Right ventricle myocardium superior (tissue), 1 donor: ENCODE data around the gene TNIK. TPM values are rescaled to one million over a fixed set of nuclear protein-coding genes. Genes with fewer than 3 reads are reported as not detected.
"Not testable (repeated sequence)": the region's sequence is repeated elsewhere in the genome, so short reads cannot be mapped to it uniquely, and the experiment has no call there.

Experiments
- ATAC-seq: fragments of 200-7000 bp; cut with Tn5 transposase; one replicate; pipeline ENCODE4 v1.9.1; 2020; ENCODE audit warnings: mild to moderate bottlenecking; ENCODE audit not compliant: poor library complexity
- DNase-seq: peaks from one replicate; pipeline ENCODE4 v3.0.0-alpha.2; 2020
- intact Hi-C: fragments of 100-400 bp; cut with DNase I; formaldehyde crosslinking; loops from one replicate; pipeline ENCODE4 v1.11.2; 2022
- total RNA-seq: library from RNA; stranded (reverse); fragmentation: NEBNext Ultra II Directional; extraction: Animal tissue kit (Norgen Biotek cat#: 25700); gene quantifications from one replicate; pipeline ENCODE4 v1.2.1, GENCODE V29; 2021
- donor health status: DM: no; HTN: yes; CAD: no; lungs with severe emphysema.

TNIK gene
- total RNA-seq, 1 donor from 2014 or later: 22.5 TPM

- DNase-seq: no peak
- intact Hi-C loops: loop anchor here (10.0 kb wide), 1 partner anchor 271 kb away; no protein-coding TSS in a partner anchor
- peak; percentile 23 for ATAC-seq
Observed at GRCh38 chr3:171455603-171456550, 4.3 kb downstream of the TNIK start.

- intact Hi-C loops: loop anchor here (10.0 kb wide), 1 partner anchor 269 kb away; no protein-coding TSS in a partner anchor
- ATAC-seq: no peak
- no peak for DNase-seq
Observed at GRCh38 chr3:171454041-171454440, 6.2 kb downstream of the TNIK start.

- intact Hi-C loops: loop anchor here (10.0 kb wide), 1 partner anchor 269 kb away; no protein-coding TSS in a partner anchor
- ATAC-seq: no peak
- DNase-seq: no peak
Observed at GRCh38 chr3:171453180-171453886, 6.9 kb downstream of the TNIK start.

- intact Hi-C loops: loop anchor here (10.0 kb wide), 1 partner anchor 268 kb away; no protein-coding TSS in a partner anchor
- peak; percentile 46 for ATAC-seq
- no peak for DNase-seq
Observed at GRCh38 chr3:171452328-171452727, 7.9 kb downstream of the TNIK start.

GRCh38 chr3:171451915-171452314 is 8.3 kb downstream of the TNIK start:
- no peak for DNase-seq
- no peak for ATAC-seq
- intact Hi-C loops: loop anchor here (10.0 kb wide), 1 partner anchor 267 kb away; no protein-coding TSS in a partner anchor

- ATAC-seq, intact Hi-C loops, DNase-seq: not testable (repeated sequence)
Observed at GRCh38 chr3:171447579-171447891, 12.7 kb downstream of the TNIK start.

- intact Hi-C loops: no loop called here
- DNase-seq (no peak), ATAC-seq (no peak)
Observed at GRCh38 chr3:171446801-171447578, 13.2 kb downstream of the TNIK start.

- intact Hi-C loops: no loop called here
- no peak for DNase-seq
- ATAC-seq: no peak
Observed at GRCh38 chr3:171446301-171446700, 13.9 kb downstream of the TNIK start.

- no peak for ATAC-seq
- no peak for DNase-seq
- intact Hi-C loops: no loop called here
Observed at GRCh38 chr3:171445620-171446204, 14.5 kb downstream of the TNIK start.

- intact Hi-C loops: no loop called here
- DNase-seq: no peak
- no peak for ATAC-seq
Observed at GRCh38 chr3:171444001-171444690, 16.1 kb downstream of the TNIK start.

GRCh38 chr3:171443211-171443957 is 16.8 kb downstream of the TNIK start:
- ATAC-seq (peak; percentile 55), DNase-seq (no peak)
- intact Hi-C loops: no loop called here

GRCh38 chr3:171442184-171442583 is 18.0 kb downstream of the TNIK start:
- no peak for DNase-seq
- ATAC-seq: no peak
- intact Hi-C loops: no loop called here

GRCh38 chr3:171441381-171441780 is 18.8 kb downstream of the TNIK start:
- intact Hi-C loops: no loop called here
- DNase-seq (no peak), ATAC-seq (no peak)

- intact Hi-C loops: no loop called here
- ATAC-seq (no peak), DNase-seq (no peak)
Observed at GRCh38 chr3:171439996-171440395, 20.2 kb downstream of the TNIK start.

- intact Hi-C loops: no loop called here
- ATAC-seq (no peak), DNase-seq (no peak)
Observed at GRCh38 chr3:171437115-171437756, 23.0 kb downstream of the TNIK start.

GRCh38 chr3:171436380-171436779 is 23.8 kb downstream of the TNIK start:
- no peak for ATAC-seq
- intact Hi-C loops: no loop called here
- no peak for DNase-seq

- DNase-seq (no peak), ATAC-seq (no peak)
- intact Hi-C loops: no loop called here
Observed at GRCh38 chr3:171435757-171436156, 24.4 kb downstream of the TNIK start.
